OCI-LY3 (cell line): Measurements from ENCODE around the gene GDPD4.

Experiments used
- EZH2phosphoT487 ChIP-seq: fragments of 200-600 bp; shearing (Covaris generic); IDR thresholded peaks from 2 replicates; pipeline ENCODE4 v1.6.1; 2018; ENCODE audit warnings: antibody characterized with exemption, mixed run types, low read depth
- TF ChIP-seq, protein P1 (sequence below): fragments of 200-600, 300-600 bp; sonication (generic); IDR thresholded peaks from 2 replicates; pipeline ENCODE4 v1.5.1; 2014; ENCODE audit warnings: antibody characterized with exemption, low read length, low read depth

- TF ChIP-seq, protein P1, sequence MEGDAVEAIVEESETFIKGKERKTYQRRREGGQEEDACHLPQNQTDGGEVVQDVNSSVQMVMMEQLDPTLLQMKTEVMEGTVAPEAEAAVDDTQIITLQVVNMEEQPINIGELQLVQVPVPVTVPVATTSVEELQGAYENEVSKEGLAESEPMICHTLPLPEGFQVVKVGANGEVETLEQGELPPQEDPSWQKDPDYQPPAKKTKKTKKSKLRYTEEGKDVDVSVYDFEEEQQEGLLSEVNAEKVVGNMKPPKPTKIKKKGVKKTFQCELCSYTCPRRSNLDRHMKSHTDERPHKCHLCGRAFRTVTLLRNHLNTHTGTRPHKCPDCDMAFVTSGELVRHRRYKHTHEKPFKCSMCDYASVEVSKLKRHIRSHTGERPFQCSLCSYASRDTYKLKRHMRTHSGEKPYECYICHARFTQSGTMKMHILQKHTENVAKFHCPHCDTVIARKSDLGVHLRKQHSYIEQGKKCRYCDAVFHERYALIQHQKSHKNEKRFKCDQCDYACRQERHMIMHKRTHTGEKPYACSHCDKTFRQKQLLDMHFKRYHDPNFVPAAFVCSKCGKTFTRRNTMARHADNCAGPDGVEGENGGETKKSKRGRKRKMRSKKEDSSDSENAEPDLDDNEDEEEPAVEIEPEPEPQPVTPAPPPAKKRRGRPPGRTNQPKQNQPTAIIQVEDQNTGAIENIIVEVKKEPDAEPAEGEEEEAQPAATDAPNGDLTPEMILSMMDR = no peak
- TF ChIP-seq EZH2phosphoT487 = no peak
Measured at GRCh38 chr11:77301510-77301909, at the start of gene GDPD4.
